HL-60 (cell line): ENCODE results near the gene LRCH4.

ENCODE experiments used
- DNase-seq, 2 experiments: peaks; one replicate each; pipeline ENCODE4 v3.0.0-alpha.2; 2010 to 2020; ENCODE audit warnings: low read depth in 1 of 2, low spot score in 1 of 2
- H3K27ac ChIP-seq: fragments of 250-450 bp; sonication (Bioruptor Pico); replicated peaks from 2 replicates; pipeline ENCODE4 v1.5.1; 2020; ENCODE audit warnings: mild to moderate bottlenecking, moderate library complexity
- H3K27me3 ChIP-seq: fragments of 250-450 bp; sonication (Bioruptor Pico); 2 replicates; pipeline ENCODE4 v1.5.1; 2021; ENCODE audit warnings: mild to moderate bottlenecking, moderate library complexity; ENCODE audit not compliant: insufficient read depth, poor library complexity, severe bottlenecking
- H3K4me3 ChIP-seq: replicated peaks from 2 replicates; pipeline ENCODE4 v1.5.1; 2011; ENCODE audit warnings: mild to moderate bottlenecking, control low read depth, low read length; ENCODE audit not compliant: insufficient read depth
- CTCF ChIP-seq: IDR thresholded peaks from one replicate; pipeline ENCODE4 v1.5.1; 2011; ENCODE audit warnings: low read length, control low read depth, inconsistent platforms; ENCODE audit not compliant: insufficient read depth
- GABPA ChIP-seq: IDR thresholded peaks from 2 replicates; pipeline ENCODE4 v1.6.1; 2012; ENCODE audit warnings: low read depth
- POLR2AphosphoS5 ChIP-seq: IDR thresholded peaks from 2 replicates; pipeline ENCODE4 v1.6.1; 2012; ENCODE audit warnings: low read depth
- REST ChIP-seq: IDR thresholded peaks from 2 replicates; pipeline ENCODE4 v1.6.1; 2012; ENCODE audit warnings: low read depth; ENCODE audit not compliant: insufficient replicate concordance
- SPI1 ChIP-seq: IDR thresholded peaks from 2 replicates; pipeline ENCODE4 v1.6.1; 2012; ENCODE audit warnings: low read depth, mild to moderate bottlenecking, borderline replicate concordance

LRCH4 gene

GRCh38 chr7:100562195-100563099 lies 23.5 kb downstream of the LRCH4 start:
- H3K27ac ChIP-seq, result no peak overlapping the region
- TF ChIP-seq GABPA (no peak), SPI1 (no peak), POLR2AphosphoS5 (no peak), REST (no peak), CTCF (no peak)
- H3K27me3 ChIP-seq, result no peaks in the 10 kb centered on the region
- DNase-seq, result no peak
- no peak overlapping the region for H3K4me3 ChIP-seq

GRCh38 chr7:100561491-100562194 lies 24.3 kb downstream of the LRCH4 start:
- no peaks in the 10 kb centered on the region for H3K27me3 ChIP-seq

More at GRCh38 chr7:100561491-100562194, 24.3 kb downstream of the LRCH4 start:
- DNase-seq, result no peak
- no peak overlapping the region for H3K27ac ChIP-seq
- TF ChIP-seq REST (no peak), POLR2AphosphoS5 (no peak), CTCF (no peak), GABPA (no peak), SPI1 (no peak)
- H3K4me3 ChIP-seq, result no peak overlapping the region
